HEK293 (cell line): ENCODE measurements around the gene SEMA3D.

Source experiments
- CTCF ChIA-PET: fragments of 350-600 bp; formaldehyde crosslinking; extraction: SDS; loops from one replicate; lab custom pipeline; 2021; ENCODE audit warnings: antibody characterized with exemption; lab: Yijun Ruan, JAX
- POLR2A ChIA-PET: fragments of 300-600 bp; formaldehyde crosslinking; extraction: SDS; loops from one replicate; lab custom pipeline; 2020; ENCODE audit warnings: antibody characterized with exemption, inconsistent platforms; lab: Yijun Ruan, JAX
- H3K27ac ChIP-seq: fragments of 200-500 bp; sonication (Bioruptor generic); 2 replicates; pipeline ENCODE4 v1.5.1; 2014; ENCODE audit warnings: low read depth, low read length, control low read depth, inconsistent platforms; ENCODE audit errors: extremely low read depth
- H3K36me3 ChIP-seq, 2 experiments: fragments of 200-500 bp in 1 of 2; sonication (Bioruptor generic) in 1 of 2; 1 replicate in 1 of 2; 2 replicates in 1 of 2; pipeline ENCODE4 v1.5.1; 2014 to 2017; ENCODE audit warnings: inconsistent platforms in 2 of 2, low read length in 2 of 2; ENCODE audit not compliant: control insufficient read depth in 2 of 2, insufficient read depth in 1 of 2
- H3K4me1 ChIP-seq: fragments of 200-500 bp; sonication (Bioruptor generic); 2 replicates; pipeline ENCODE4 v1.5.1; 2014; ENCODE audit warnings: mild to moderate bottlenecking, low read length, inconsistent platforms; ENCODE audit not compliant: control insufficient read depth, insufficient read depth
- H3K4me3 ChIP-seq: 2 replicates; pipeline ENCODE4 v1.5.1; 2011; ENCODE audit warnings: low read depth, mild to moderate bottlenecking, control low read depth, low read length, moderate library complexity
- H3K9me3 ChIP-seq: fragments of 200-500 bp; sonication (Bioruptor generic); 2 replicates; pipeline ENCODE4 v1.5.1; 2014; ENCODE audit warnings: low read depth, low read length, inconsistent platforms; ENCODE audit not compliant: control insufficient read depth, insufficient read depth
- EGR2 ChIP-seq: fragments of 450-650 bp; formaldehyde crosslinking; IDR thresholded peaks from 2 replicates; pipeline ENCODE4 v1.5.1; 2016; ENCODE audit warnings: low read depth, missing biosample characterization, missing genetic modification characterization
- ZFP37 ChIP-seq: fragments of 450-650 bp; formaldehyde crosslinking; IDR thresholded peaks from 2 replicates; pipeline ENCODE4 v1.5.1; 2016; ENCODE audit warnings: missing biosample characterization, missing genetic modification characterization
- ZFP41 ChIP-seq: fragments of 450-650 bp; formaldehyde crosslinking; IDR thresholded peaks from 2 replicates; pipeline ENCODE4 v1.5.1; 2016; ENCODE audit warnings: missing biosample characterization, missing genetic modification characterization, borderline replicate concordance
- ZNF184 ChIP-seq: fragments of 450-650 bp; IDR thresholded peaks from 2 replicates; pipeline ENCODE4 v1.5.1; 2018; ENCODE audit warnings: missing biosample characterization, mild to moderate bottlenecking, missing genetic modification characterization
- ZNF223 ChIP-seq: fragments of 450-650 bp; formaldehyde crosslinking; IDR thresholded peaks from 2 replicates; pipeline ENCODE4 v1.5.1; 2016; ENCODE audit warnings: missing biosample characterization, missing genetic modification characterization
- ZNF37A ChIP-seq: fragments of 450-650 bp; IDR thresholded peaks from 2 replicates; pipeline ENCODE4 v1.5.1; 2018; ENCODE audit warnings: missing biosample characterization, missing genetic modification characterization
- ZNF548 ChIP-seq: fragments of 450-650 bp; formaldehyde crosslinking; IDR thresholded peaks from 2 replicates; pipeline ENCODE4 v1.5.1; 2016; ENCODE audit warnings: missing biosample characterization, missing genetic modification characterization
- ZNF561 ChIP-seq: fragments of 450-650 bp; IDR thresholded peaks from 2 replicates; pipeline ENCODE4 v1.5.1; 2018; ENCODE audit warnings: missing biosample characterization, missing genetic modification characterization, borderline replicate concordance
- ZNF654 ChIP-seq: fragments of 450-650 bp; formaldehyde crosslinking; IDR thresholded peaks from 2 replicates; pipeline ENCODE4 v1.5.1; 2016; ENCODE audit warnings: low read depth, missing biosample characterization, missing genetic modification characterization
- ZSCAN16 ChIP-seq: fragments of 450-650 bp; formaldehyde crosslinking; IDR thresholded peaks from 2 replicates; pipeline ENCODE4 v1.5.1; 2016; ENCODE audit warnings: missing biosample characterization, missing genetic modification characterization
- ZXDB ChIP-seq: fragments of 450-650 bp; formaldehyde crosslinking; IDR thresholded peaks from 2 replicates; pipeline ENCODE4 v1.5.1; 2016; ENCODE audit warnings: missing biosample characterization, missing genetic modification characterization
- TF ChIP-seq, protein P1 (sequence below): fragments of 450-650 bp; formaldehyde crosslinking; IDR thresholded peaks from 2 replicates; pipeline ENCODE4 v1.5.1; 2016; ENCODE audit warnings: missing biosample characterization, missing genetic modification characterization
- TF ChIP-seq, protein P2 (sequence below): fragments of 450-650 bp; formaldehyde crosslinking; IDR thresholded peaks from 2 replicates; pipeline ENCODE4 v1.5.1; 2016; ENCODE audit warnings: missing biosample characterization, missing genetic modification characterization
- TF ChIP-seq, protein P3 (sequence below): fragments of 450-650 bp; formaldehyde crosslinking; IDR thresholded peaks from 2 replicates; pipeline ENCODE4 v1.5.1; 2016; ENCODE audit warnings: missing biosample characterization, missing genetic modification characterization, low read depth

The SEMA3D gene

DNA sequence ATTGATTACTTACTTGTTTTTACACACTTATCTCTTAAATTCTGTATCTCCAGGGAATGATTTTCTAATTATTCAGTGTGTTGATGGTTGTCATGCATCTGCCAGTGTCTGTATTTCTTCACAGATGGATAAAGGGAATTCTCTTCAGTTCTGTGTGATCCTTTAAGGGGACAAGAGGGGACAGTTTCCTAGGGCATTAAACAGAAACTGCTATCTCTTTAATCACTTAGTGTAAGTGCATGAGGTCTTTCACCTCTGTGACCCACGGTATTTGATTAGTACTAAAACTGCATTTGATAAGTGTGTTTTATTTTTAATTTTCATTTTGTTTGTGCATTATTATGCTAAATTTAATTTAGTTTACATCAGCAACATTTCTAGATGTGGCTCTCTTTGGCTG lies 26.6 kb upstream of the SEMA3D start:
- Histone ChIP-seq H3K36me3 (no peaks in the 10 kb centered on the region), H3K4me1 (no peaks in the 10 kb centered on the region), H3K9me3 (no peaks in the 10 kb centered on the region), H3K4me3 (no peak overlapping the region), H3K27ac (no peak overlapping the region)
- POLR2A ChIA-PET = no interaction called here
- CTCF ChIA-PET = no interaction called here
- TF ChIP-seq ZSCAN16 (no peak), ZNF37A (tag by site-specific recombination) (no peak), ZFP41 (tag by site-specific recombination) (no peak), EGR2 (tag by site-specific recombination) (no peak), ZNF561 (no peak), ZNF184 (tag by site-specific recombination) (no peak), ZNF223 (tag by site-specific recombination) (no peak)
- TF ChIP-seq, protein P1, sequence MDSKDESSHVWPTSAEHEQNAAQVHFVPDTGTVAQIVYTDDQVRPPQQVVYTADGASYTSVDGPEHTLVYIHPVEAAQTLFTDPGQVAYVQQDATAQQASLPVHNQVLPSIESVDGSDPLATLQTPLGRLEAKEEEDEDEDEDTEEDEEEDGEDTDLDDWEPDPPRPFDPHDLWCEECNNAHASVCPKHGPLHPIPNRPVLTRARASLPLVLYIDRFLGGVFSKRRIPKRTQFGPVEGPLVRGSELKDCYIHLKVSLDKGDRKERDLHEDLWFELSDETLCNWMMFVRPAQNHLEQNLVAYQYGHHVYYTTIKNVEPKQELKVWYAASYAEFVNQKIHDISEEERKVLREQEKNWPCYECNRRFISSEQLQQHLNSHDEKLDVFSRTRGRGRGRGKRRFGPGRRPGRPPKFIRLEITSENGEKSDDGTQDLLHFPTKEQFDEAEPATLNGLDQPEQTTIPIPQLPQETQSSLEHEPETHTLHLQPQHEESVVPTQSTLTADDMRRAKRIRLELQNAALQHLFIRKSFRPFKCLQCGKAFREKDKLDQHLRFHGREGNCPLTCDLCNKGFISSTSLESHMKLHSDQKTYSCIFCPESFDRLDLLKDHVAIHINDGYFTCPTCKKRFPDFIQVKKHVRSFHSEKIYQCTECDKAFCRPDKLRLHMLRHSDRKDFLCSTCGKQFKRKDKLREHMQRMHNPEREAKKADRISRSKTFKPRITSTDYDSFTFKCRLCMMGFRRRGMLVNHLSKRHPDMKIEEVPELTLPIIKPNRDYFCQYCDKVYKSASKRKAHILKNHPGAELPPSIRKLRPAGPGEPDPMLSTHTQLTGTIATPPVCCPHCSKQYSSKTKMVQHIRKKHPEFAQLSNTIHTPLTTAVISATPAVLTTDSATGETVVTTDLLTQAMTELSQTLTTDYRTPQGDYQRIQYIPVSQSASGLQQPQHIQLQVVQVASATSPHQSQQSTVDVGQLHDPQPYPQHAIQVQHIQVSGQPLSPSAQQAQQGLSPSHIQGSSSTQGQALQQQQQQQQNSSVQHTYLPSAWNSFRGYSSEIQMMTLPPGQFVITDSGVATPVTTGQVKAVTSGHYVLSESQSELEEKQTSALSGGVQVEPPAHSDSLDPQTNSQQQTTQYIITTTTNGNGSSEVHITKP = no peak
- TF ChIP-seq, protein P2, sequence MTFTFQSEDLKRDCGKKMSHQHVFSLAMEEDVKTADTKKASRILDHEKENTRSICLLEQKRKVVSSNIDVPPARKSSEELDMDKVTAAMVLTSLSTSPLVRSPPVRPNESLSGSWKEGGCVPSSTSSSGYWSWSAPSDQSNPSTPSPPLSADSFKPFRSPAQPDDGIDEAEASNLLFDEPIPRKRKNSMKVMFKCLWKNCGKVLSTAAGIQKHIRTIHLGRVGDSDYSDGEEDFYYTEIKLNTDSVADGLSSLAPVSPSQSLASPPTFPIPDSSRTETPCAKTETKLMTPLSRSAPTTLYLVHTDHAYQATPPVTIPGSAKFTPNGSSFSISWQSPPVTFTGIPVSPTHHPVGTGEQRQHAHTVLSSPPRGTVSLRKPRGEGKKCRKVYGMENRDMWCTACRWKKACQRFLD (tag by site-specific recombination) = no peak

DNA sequence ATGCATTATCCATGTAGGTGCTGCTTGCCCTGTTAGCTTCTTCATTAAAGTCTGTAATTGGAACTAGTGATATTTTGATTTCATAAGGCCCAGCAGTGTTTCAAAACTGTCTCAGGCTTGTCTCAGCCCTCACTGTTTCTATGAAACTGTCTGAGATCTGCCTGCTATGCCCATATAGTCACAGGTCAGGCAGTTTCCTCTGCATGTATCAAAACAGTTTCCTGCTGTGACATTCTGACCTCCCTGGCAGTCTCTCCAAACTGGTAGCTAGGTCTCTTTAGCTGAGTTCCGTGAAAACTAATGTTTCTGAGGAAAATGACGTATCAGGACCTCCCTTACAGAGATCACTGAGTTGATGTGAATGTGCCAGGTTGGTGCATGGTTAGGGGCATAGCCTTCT lies 18.9 kb upstream of the SEMA3D start:
- CTCF ChIA-PET = no interaction called here

More for the DNA sequence above, 18.9 kb upstream of the SEMA3D start:
- Histone ChIP-seq H3K27ac (no peak overlapping the region), H3K4me3 (no peak overlapping the region), H3K9me3 (no peaks in the 10 kb centered on the region), H3K36me3 (no peaks in the 10 kb centered on the region), H3K4me1 (no peaks in the 10 kb centered on the region)
- POLR2A ChIA-PET = no interaction called here
- TF ChIP-seq, protein P3, sequence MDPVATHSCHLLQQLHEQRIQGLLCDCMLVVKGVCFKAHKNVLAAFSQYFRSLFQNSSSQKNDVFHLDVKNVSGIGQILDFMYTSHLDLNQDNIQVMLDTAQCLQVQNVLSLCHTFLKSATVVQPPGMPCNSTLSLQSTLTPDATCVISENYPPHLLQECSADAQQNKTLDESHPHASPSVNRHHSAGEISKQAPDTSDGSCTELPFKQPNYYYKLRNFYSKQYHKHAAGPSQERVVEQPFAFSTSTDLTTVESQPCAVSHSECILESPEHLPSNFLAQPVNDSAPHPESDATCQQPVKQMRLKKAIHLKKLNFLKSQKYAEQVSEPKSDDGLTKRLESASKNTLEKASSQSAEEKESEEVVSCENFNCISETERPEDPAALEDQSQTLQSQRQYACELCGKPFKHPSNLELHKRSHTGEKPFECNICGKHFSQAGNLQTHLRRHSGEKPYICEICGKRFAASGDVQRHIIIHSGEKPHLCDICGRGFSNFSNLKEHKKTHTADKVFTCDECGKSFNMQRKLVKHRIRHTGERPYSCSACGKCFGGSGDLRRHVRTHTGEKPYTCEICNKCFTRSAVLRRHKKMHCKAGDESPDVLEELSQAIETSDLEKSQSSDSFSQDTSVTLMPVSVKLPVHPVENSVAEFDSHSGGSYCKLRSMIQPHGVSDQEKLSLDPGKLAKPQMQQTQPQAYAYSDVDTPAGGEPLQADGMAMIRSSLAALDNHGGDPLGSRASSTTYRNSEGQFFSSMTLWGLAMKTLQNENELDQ (tag by site-specific recombination) = no peak
- TF ChIP-seq, protein P1 = no peak
- TF ChIP-seq ZFP37 (tag by site-specific recombination) (no peak), ZXDB (no peak), ZNF654 (tag by site-specific recombination) (no peak), ZNF548 (tag by site-specific recombination) (no peak)
- TF ChIP-seq, protein P2 (tag by site-specific recombination) = no peak
